COLO829 (cell line): ENCODE data around the gene ZNF638.
"Not testable (repeated sequence)": the region's sequence is repeated elsewhere in the genome, so short reads cannot be mapped to it uniquely, and the experiment has no call there.

Source experiments
- DNase-seq: peaks from one replicate; pipeline ENCODE4 v3.0.0; 2012; ENCODE audit warnings: low spot score

Gene ZNF638

GRCh38 chr2:71331581-71332434, at the start of gene ZNF638:
Gene ZNF638 (plus strand): TSS chr2:71331782. CDS start chr2:71348955, 17,173 bp downstream.
- DNase-seq = peak; percentile 94

- DNase-seq = no peak
These were observed 49.6 kb upstream of the ZNF638 start for GRCh38 chr2:71281950-71282349.

- no peak for DNase-seq
These were observed 49.1 kb upstream of the ZNF638 start for GRCh38 chr2:71282493-71282892.

- DNase-seq = no peak
These were observed 48.5 kb upstream of the ZNF638 start for GRCh38 chr2:71283131-71283530.

GRCh38 chr2:71285706-71286105, 45.9 kb upstream of the ZNF638 start:
- no peak for DNase-seq

- no peak for DNase-seq
These were observed 40.2 kb upstream of the ZNF638 start for GRCh38 chr2:71291398-71291797.

- no peak for DNase-seq
These were observed 39.4 kb upstream of the ZNF638 start for GRCh38 chr2:71292159-71292558.

GRCh38 chr2:71298914-71299313, 32.7 kb upstream of the ZNF638 start:
- no peak for DNase-seq

GRCh38 chr2:71299507-71299906, 32.1 kb upstream of the ZNF638 start:
- peak; percentile 32 for DNase-seq

- DNase-seq = no peak
These were observed 27.7 kb upstream of the ZNF638 start for GRCh38 chr2:71303849-71304248.

- no peak for DNase-seq
These were observed 24.8 kb upstream of the ZNF638 start for GRCh38 chr2:71306762-71307161.

- no peak for DNase-seq
These were observed 18.4 kb upstream of the ZNF638 start for GRCh38 chr2:71313016-71313766.

GRCh38 chr2:71317060-71317459, 14.5 kb upstream of the ZNF638 start:
- DNase-seq = no peak

- not testable (repeated sequence) for DNase-seq
These were observed 13.7 kb upstream of the ZNF638 start for GRCh38 chr2:71317900-71318299.

- no peak for DNase-seq
These were observed 8.2 kb upstream of the ZNF638 start for GRCh38 chr2:71323386-71323785.

- no peak for DNase-seq
These were observed 4.6 kb upstream of the ZNF638 start for GRCh38 chr2:71326968-71327367.

- no peak for DNase-seq
These were observed 3.7 kb upstream of the ZNF638 start for GRCh38 chr2:71327916-71328315.

GRCh38 chr2:71330155-71330554, 1.4 kb upstream of the ZNF638 start:
- no peak for DNase-seq

- DNase-seq = no peak
These were observed 824 bp upstream of the ZNF638 start for GRCh38 chr2:71330585-71331330.

GRCh38 chr2:71331331-71331580, 326 bp upstream of the ZNF638 start:
- DNase-seq = not testable (repeated sequence)

- no peak for DNase-seq
These were observed 834 bp downstream of the ZNF638 start for GRCh38 chr2:71332435-71332796.

- no peak for DNase-seq
These were observed 2.0 kb downstream of the ZNF638 start for GRCh38 chr2:71333619-71334018.

- no peak for DNase-seq
These were observed 4.8 kb downstream of the ZNF638 start for GRCh38 chr2:71336384-71336783.
